GM12878 (cell line): ENCODE data around the gene TMPRSS3. TPM values are rescaled to one million over a fixed set of nuclear protein-coding genes. Genes with fewer than 3 reads are reported as not detected.

ENCODE experiments used
- ATAC-seq: fragments of 200-7000 bp; cut with Tn5 transposase; 3 replicates; pipeline ENCODE4 v1.9.1; 2020; ENCODE audit warnings: mild to moderate bottlenecking, moderate library complexity
- BruUV-seq: library from RNA; stranded (reverse); fragments of 400-500 nt; replicated peaks from 2 replicates; lab custom pipeline; 2021; lab: Mats Ljungman, UMichigan
- CTCF ChIA-PET: fragments of 300-600 bp; sonication (Branson Sonifier 250); formaldehyde crosslinking; extraction: SDS; loops from one replicate; lab custom pipeline; 2021; ENCODE audit warnings: inconsistent platforms; lab: Yijun Ruan, JAX
- POLR2A ChIA-PET: fragments of 350-600 bp; formaldehyde crosslinking; extraction: SDS; loops from one replicate; lab custom pipeline; 2021; ENCODE audit warnings: inconsistent platforms; lab: Charles Lee
- RAD21 ChIA-PET: fragments of 300-600 bp; sonication (Branson Sonifier 250); formaldehyde crosslinking; loops from one replicate; lab custom pipeline; 2023; ENCODE audit warnings: antibody characterized with exemption; ENCODE audit not compliant: unreplicated experiment; lab: Charles Lee
- SMC1A ChIA-PET: fragments of 300-600 bp; sonication (Branson Sonifier 250); formaldehyde crosslinking; loops from one replicate; lab custom pipeline; 2023; ENCODE audit not compliant: unreplicated experiment, uncharacterized antibody; lab: Charles Lee
- DNase-seq: peaks from one replicate; pipeline ENCODE4 v3.0.0-alpha.2; 2011; ENCODE audit warnings: low read depth, low spot score
- FAIRE-seq: peaks from 3 replicates; lab custom pipeline; 2011; peaks lifted over from hg19 to GRCh38; lab: Jason Lieb, UNC
- H2AFZ ChIP-seq: 2 replicates; pipeline ENCODE4 v1.6.0; 2011; ENCODE audit warnings: low read depth, low read length, control low read depth; ENCODE audit not compliant: control insufficient read depth
- H3K27ac ChIP-seq: 2 replicates; pipeline ENCODE4 v1.5.1; 2011; ENCODE audit warnings: control low read depth; ENCODE audit not compliant: control insufficient read depth, insufficient read depth
- H3K27me3 ChIP-seq, 2 experiments: replicated peaks in 1 of 2; 2 replicates each; pipeline versions ENCODE4 v1.6.0 to v1.6.1; 2011; ENCODE audit warnings: low read length in 1 of 2; ENCODE audit not compliant: control insufficient read depth in 2 of 2, insufficient read depth in 2 of 2
- H3K36me3 ChIP-seq, 2 experiments: 2 replicates each; pipeline ENCODE4 v1.5.1; 2011; ENCODE audit warnings: low read length in 1 of 2; ENCODE audit not compliant: control insufficient read depth in 2 of 2, insufficient read depth in 2 of 2
- H3K4me1 ChIP-seq: 2 replicates; pipeline ENCODE4 v1.6.1; 2011; ENCODE audit warnings: mild to moderate bottlenecking, low read length, moderate library complexity, mixed read lengths; ENCODE audit not compliant: control insufficient read depth, insufficient read depth
- H3K4me2 ChIP-seq: 2 replicates; pipeline ENCODE4 v1.6.0; 2011; ENCODE audit warnings: control low read depth; ENCODE audit not compliant: control insufficient read depth, insufficient read depth
- H3K4me3 ChIP-seq: fragments of 200-600 bp; sonication (generic); 2 replicates; pipeline ENCODE4 v1.5.1; 2016
- H3K79me2 ChIP-seq: 2 replicates; pipeline ENCODE4 v1.6.0; 2011; ENCODE audit warnings: low read length; ENCODE audit not compliant: control insufficient read depth, insufficient read depth
- H3K9ac ChIP-seq: 2 replicates; pipeline ENCODE4 v1.8.0; 2011; ENCODE audit warnings: low read length, control low read depth, mixed read lengths; ENCODE audit not compliant: control insufficient read depth, insufficient read depth
- H3K9me3 ChIP-seq: replicated peaks from 3 replicates; pipeline ENCODE4 v1.5.1; 2011; ENCODE audit warnings: mild to moderate bottlenecking, low read length; ENCODE audit not compliant: control insufficient read depth, insufficient read depth
- H4K20me1 ChIP-seq: 2 replicates; pipeline ENCODE4 v1.6.0; 2011; ENCODE audit not compliant: control insufficient read depth, insufficient read depth
- BHLHE40 ChIP-seq, 2 experiments: fragments of 450-650 bp in 1 of 2; IDR thresholded peaks; 2 replicates each; pipeline ENCODE4 v1.6.1; 2011 to 2017; ENCODE audit warnings: low read depth in 2 of 2, borderline replicate concordance in 1 of 2, improper control_type of control experiment in 1 of 2, low read length in 1 of 2, mild to moderate bottlenecking in 1 of 2
- BRCA1 ChIP-seq: IDR thresholded peaks from 2 replicates; pipeline ENCODE4 v1.6.1; 2011; ENCODE audit warnings: low read depth, low read length, improper control_type of control experiment
- CREM ChIP-seq: IDR thresholded peaks from 2 replicates; pipeline ENCODE4 v1.6.1; 2014; ENCODE audit warnings: antibody characterized with exemption, low read depth
- IKZF1 ChIP-seq: fragments of 450-650 bp; conservative IDR thresholded peaks from 2 replicates; pipeline ENCODE4 v1.6.1; 2017; ENCODE audit warnings: antibody characterized with exemption, mild to moderate bottlenecking
- STAT1 ChIP-seq: fragments of 450-650 bp; conservative IDR thresholded peaks from 2 replicates; pipeline ENCODE4 v1.6.1; 2014; ENCODE audit warnings: antibody characterized with exemption, mild to moderate bottlenecking
- TARDBP ChIP-seq: IDR thresholded peaks from 2 replicates; pipeline ENCODE4 v1.6.1; 2016; ENCODE audit warnings: borderline replicate concordance
- TBL1XR1 ChIP-seq: IDR thresholded peaks from 2 replicates; pipeline ENCODE4 v1.6.1; 2012; ENCODE audit warnings: low read depth, low read length, improper control_type of control experiment
- YBX1 ChIP-seq: fragments of 450-650 bp; IDR thresholded peaks from 2 replicates; pipeline ENCODE4 v1.6.1; 2016; ENCODE audit warnings: antibody characterized with exemption
- WGBS: methylation state at CpG from one replicate; pipeline ENCODE4 v1.1.6; 2016; ENCODE audit warnings: low lambda C conversion rate; ENCODE audit not compliant: insufficient replicate concordance, insufficient coverage; ENCODE audit errors: missing lambda C conversion rate; 5-methylcytosine and 5-hydroxymethylcytosine counted together
- in situ Hi-C: fragments of 300-500 bp; cut with MboI; formaldehyde crosslinking; loops from 9 replicates; pipeline ENCODE4 v1.14.3; 2018; ENCODE audit warnings: mixed read lengths
- intact Hi-C: fragments of 100-400 bp; cut with micrococcal nuclease; formaldehyde crosslinking; loops from one replicate; pipeline ENCODE4 v1.14.2; 2022; ENCODE audit not compliant: unreplicated experiment
- polyA plus RNA-seq, 11 experiments: library from polyadenylated mRNA; depleted of rRNA in 4 of 11; unstranded in 6 of 11; stranded (reverse) in 5 of 11; fragments of >200 nt; fragmentation: Nextera tagmentation in 4 of 11; fragmentation: Illumina TruSeq in 1 of 11; extraction: Ambion mirVana in 4 of 11; extraction: Trizol in 1 of 11; gene quantifications; 1 replicate in 1 of 11; 2 replicates in 10 of 11; pipeline versions ENCODE4 v1.2.1 to v1.2.3, GENCODE V29; 2011 to 2016; ENCODE audit warnings: inconsistent platforms in 2 of 11, missing spikeins in 2 of 11, low read depth in 1 of 11
- total RNA-seq, 4 experiments: library from RNA; depleted of rRNA in 3 of 4; stranded (reverse); fragments of >200 nt in 3 of 4; fragmentation: Illumina TruSeq in 1 of 4; extraction: Trizol in 1 of 4; gene quantifications; 2 replicates each; pipeline versions ENCODE4 v1.2.1 to v1.2.3, GENCODE V29; 2013 to 2021
- TF ChIP-seq, protein P1 (sequence below): fragments of 450-650 bp; conservative IDR thresholded peaks from 2 replicates; pipeline ENCODE4 v1.6.1; 2017; ENCODE audit warnings: mild to moderate bottlenecking, moderate library complexity
- TF ChIP-seq, protein P2 (sequence below): IDR thresholded peaks from 2 replicates; pipeline ENCODE4 v1.6.1; 2012; ENCODE audit warnings: low read depth, low read length, improper control_type of control experiment
- TF ChIP-seq, protein P3 (sequence below): fragments of 450-650 bp; IDR thresholded peaks from 2 replicates; pipeline ENCODE4 v1.6.1; 2017; ENCODE audit warnings: mild to moderate bottlenecking, moderate library complexity
- TF ChIP-seq, protein P4 (sequence below): fragments of 450-650 bp; IDR thresholded peaks from 2 replicates; pipeline ENCODE4 v1.6.1; 2014; ENCODE audit warnings: mild to moderate bottlenecking
- TF ChIP-seq, protein P5 (sequence below): fragments of 450-650 bp; IDR thresholded peaks from 2 replicates; pipeline ENCODE4 v1.6.1; 2017; ENCODE audit warnings: borderline replicate concordance

TMPRSS3 gene
- total and polyA plus RNA-seq, 10 of the 15 experiments (the other 5 are each of a cell fraction or from before 2014, with no cell fraction given): 0.51 to 1.5 (median 0.82) TPM; not detected in 1

DNA sequence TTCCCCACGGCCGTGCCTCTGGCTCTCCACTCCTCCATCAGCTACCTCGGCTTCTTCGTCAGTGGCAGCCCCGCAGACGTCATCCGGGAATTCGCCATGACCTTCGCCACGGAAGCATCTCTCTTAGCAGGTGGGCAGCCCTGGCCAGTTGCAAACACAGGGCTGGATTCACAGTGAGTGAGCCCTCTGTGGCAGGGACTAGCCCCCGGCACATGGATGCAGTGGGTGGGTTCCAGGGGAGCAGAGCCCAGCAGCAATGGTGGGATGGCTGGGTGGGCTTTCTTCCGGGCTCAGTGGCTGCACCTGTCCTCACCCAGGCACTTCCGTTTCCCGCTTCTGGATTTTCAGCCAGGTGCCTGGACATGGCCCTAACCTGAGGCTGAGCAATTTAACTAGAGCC lies 17.2 kb upstream of the TMPRSS3 start (continued):
- TF ChIP-seq, protein P1, sequence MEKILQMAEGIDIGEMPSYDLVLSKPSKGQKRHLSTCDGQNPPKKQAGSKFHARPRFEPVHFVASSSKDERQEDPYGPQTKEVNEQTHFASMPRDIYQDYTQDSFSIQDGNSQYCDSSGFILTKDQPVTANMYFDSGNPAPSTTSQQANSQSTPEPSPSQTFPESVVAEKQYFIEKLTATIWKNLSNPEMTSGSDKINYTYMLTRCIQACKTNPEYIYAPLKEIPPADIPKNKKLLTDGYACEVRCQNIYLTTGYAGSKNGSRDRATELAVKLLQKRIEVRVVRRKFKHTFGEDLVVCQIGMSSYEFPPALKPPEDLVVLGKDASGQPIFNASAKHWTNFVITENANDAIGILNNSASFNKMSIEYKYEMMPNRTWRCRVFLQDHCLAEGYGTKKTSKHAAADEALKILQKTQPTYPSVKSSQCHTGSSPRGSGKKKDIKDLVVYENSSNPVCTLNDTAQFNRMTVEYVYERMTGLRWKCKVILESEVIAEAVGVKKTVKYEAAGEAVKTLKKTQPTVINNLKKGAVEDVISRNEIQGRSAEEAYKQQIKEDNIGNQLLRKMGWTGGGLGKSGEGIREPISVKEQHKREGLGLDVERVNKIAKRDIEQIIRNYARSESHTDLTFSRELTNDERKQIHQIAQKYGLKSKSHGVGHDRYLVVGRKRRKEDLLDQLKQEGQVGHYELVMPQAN: no peak
- TF ChIP-seq YBX1 (no peak), TBL1XR1 (no peak), TARDBP (no peak)
- TF ChIP-seq, all 136 proteins: peak for 0

DNA sequence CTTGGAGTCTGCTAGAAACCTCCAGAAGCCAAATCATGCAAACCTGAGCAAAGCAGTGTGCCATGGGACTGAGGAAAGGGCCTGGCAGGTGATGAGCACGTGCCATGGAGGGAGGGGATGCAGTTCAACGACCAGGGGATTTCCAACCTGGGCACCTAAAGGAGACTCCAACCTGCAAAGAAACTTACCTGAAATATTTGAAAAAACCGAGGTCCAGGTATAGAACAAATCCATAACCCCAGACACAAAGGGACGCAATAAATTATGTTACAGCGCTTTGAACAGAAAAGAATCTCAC lies 16.7 kb upstream of the TMPRSS3 start:
- no peaks in the 10 kb centered on the region for H3K27me3 ChIP-seq
- SMC1A ChIA-PET: interaction anchor here (1.1 to 6.1 kb wide), 4 partner anchors 13 to 73 kb away, joined by 4 to 49 read pairs (median 8); no protein-coding TSS in a partner anchor
- H3K79me2 ChIP-seq: no peaks in the 10 kb centered on the region
- RAD21 ChIA-PET: interaction anchor here (1.1 to 4.2 kb wide), 4 partner anchors 11 to 123 kb away, joined by 3 to 32 read pairs (median 6); no protein-coding TSS in a partner anchor
- no peaks in the 10 kb centered on the region for H4K20me1 ChIP-seq
- 71% methylated on average over 5 of the region's 5 CpGs for WGBS
- BruUV-seq: no TSS peak
- FAIRE-seq: no peak
- H3K9ac ChIP-seq: no peak overlapping the region
- H3K9me3 ChIP-seq: no peaks in the 10 kb centered on the region; the same call in 2 of the 3 replicates
- in situ Hi-C loops (no loop called here), intact Hi-C loops (no loop called here)
- POLR2A ChIA-PET: interaction anchor here (2.3 to 5.4 kb wide), 2 partner anchors 10 to 19 kb away, joined by 12 to 34 read pairs; partner anchors contain the start of gene UBASH3A
- no peaks in the 10 kb centered on the region for H3K36me3 ChIP-seq
- no peak overlapping the region for H3K4me2 ChIP-seq
- H3K4me1 ChIP-seq: peaks cover 47% of the 10 kb centered on the region
- H3K4me3 ChIP-seq: no peak overlapping the region
- no peak overlapping the region for H2AFZ ChIP-seq
- ATAC-seq: no peak
- DNase-seq: no peak
- no peak overlapping the region for H3K27ac ChIP-seq
- CTCF ChIA-PET: interaction anchor here (1.0 kb wide), 1 partner anchor 12 kb away, joined by 5 read pairs; no protein-coding TSS in a partner anchor
- no peak for TF ChIP-seq IKZF1
- TF ChIP-seq, protein P2, sequence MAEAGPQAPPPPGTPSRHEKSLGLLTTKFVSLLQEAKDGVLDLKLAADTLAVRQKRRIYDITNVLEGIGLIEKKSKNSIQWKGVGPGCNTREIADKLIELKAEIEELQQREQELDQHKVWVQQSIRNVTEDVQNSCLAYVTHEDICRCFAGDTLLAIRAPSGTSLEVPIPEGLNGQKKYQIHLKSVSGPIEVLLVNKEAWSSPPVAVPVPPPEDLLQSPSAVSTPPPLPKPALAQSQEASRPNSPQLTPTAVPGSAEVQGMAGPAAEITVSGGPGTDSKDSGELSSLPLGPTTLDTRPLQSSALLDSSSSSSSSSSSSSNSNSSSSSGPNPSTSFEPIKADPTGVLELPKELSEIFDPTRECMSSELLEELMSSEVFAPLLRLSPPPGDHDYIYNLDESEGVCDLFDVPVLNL: no peak
- TF ChIP-seq, protein P3, sequence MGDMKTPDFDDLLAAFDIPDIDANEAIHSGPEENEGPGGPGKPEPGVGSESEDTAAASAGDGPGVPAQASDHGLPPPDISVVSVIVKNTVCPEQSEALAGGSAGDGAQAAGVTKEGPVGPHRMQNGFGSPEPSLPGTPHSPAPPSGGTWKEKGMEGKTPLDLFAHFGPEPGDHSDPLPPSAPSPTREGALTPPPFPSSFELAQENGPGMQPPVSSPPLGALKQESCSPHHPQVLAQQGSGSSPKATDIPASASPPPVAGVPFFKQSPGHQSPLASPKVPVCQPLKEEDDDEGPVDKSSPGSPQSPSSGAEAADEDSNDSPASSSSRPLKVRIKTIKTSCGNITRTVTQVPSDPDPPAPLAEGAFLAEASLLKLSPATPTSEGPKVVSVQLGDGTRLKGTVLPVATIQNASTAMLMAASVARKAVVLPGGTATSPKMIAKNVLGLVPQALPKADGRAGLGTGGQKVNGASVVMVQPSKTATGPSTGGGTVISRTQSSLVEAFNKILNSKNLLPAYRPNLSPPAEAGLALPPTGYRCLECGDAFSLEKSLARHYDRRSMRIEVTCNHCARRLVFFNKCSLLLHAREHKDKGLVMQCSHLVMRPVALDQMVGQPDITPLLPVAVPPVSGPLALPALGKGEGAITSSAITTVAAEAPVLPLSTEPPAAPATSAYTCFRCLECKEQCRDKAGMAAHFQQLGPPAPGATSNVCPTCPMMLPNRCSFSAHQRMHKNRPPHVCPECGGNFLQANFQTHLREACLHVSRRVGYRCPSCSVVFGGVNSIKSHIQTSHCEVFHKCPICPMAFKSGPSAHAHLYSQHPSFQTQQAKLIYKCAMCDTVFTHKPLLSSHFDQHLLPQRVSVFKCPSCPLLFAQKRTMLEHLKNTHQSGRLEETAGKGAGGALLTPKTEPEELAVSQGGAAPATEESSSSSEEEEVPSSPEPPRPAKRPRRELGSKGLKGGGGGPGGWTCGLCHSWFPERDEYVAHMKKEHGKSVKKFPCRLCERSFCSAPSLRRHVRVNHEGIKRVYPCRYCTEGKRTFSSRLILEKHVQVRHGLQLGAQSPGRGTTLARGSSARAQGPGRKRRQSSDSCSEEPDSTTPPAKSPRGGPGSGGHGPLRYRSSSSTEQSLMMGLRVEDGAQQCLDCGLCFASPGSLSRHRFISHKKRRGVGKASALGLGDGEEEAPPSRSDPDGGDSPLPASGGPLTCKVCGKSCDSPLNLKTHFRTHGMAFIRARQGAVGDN: peak; percentile 35; the same call in 1 of the 2 replicates
- TF ChIP-seq, protein P4, sequence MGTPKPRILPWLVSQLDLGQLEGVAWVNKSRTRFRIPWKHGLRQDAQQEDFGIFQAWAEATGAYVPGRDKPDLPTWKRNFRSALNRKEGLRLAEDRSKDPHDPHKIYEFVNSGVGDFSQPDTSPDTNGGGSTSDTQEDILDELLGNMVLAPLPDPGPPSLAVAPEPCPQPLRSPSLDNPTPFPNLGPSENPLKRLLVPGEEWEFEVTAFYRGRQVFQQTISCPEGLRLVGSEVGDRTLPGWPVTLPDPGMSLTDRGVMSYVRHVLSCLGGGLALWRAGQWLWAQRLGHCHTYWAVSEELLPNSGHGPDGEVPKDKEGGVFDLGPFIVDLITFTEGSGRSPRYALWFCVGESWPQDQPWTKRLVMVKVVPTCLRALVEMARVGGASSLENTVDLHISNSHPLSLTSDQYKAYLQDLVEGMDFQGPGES: no peak
- TF ChIP-seq, protein P5, sequence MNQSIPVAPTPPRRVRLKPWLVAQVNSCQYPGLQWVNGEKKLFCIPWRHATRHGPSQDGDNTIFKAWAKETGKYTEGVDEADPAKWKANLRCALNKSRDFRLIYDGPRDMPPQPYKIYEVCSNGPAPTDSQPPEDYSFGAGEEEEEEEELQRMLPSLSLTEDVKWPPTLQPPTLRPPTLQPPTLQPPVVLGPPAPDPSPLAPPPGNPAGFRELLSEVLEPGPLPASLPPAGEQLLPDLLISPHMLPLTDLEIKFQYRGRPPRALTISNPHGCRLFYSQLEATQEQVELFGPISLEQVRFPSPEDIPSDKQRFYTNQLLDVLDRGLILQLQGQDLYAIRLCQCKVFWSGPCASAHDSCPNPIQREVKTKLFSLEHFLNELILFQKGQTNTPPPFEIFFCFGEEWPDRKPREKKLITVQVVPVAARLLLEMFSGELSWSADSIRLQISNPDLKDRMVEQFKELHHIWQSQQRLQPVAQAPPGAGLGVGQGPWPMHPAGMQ: no peak
- TF ChIP-seq CREM: no peak
- TF ChIP-seq YBX1: no peak
- TF ChIP-seq STAT1: no peak
- no peak for TF ChIP-seq BRCA1
- TF ChIP-seq BHLHE40 (IDR thresholded peaks at IDR 0.05; ENCODE audit: borderline replicate concordance in 1 of 2, low read depth in 2 of 2, low read length in 1 of 2): peak; percentile 72 to 86
